TTC549 (cell line): ENCODE measurements around the gene BTBD2.

Experiments used
- FAIRE-seq: peaks from 2 replicates; lab custom pipeline; 2012; peaks lifted over from hg19 to GRCh38; lab: Jason Lieb, UNC

The BTBD2 gene

DNA sequence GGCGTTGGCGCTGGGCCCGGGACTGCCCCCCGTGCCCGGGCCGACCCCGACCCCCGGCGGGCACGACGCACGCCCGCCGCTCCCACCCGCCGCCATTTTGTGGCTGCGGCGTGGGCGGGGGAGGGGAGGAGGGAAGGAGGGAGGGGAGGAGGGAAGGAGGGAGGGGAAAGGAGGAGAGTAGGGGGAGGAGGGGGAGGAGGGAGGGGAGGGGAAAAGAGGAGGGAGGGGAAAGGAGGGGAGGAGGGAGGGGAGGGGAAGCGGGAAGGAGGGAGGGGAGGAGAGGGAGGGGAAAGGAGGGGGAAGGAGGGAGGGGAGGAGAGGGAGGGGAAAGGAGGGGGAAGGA is at the start of gene BTBD2:
Gene BTBD2 (minus strand): TSS at position 107 of the 343 bp plus-strand sequence. CDS start 11 bp downstream, at position 96.
- no peak for FAIRE-seq

DNA sequence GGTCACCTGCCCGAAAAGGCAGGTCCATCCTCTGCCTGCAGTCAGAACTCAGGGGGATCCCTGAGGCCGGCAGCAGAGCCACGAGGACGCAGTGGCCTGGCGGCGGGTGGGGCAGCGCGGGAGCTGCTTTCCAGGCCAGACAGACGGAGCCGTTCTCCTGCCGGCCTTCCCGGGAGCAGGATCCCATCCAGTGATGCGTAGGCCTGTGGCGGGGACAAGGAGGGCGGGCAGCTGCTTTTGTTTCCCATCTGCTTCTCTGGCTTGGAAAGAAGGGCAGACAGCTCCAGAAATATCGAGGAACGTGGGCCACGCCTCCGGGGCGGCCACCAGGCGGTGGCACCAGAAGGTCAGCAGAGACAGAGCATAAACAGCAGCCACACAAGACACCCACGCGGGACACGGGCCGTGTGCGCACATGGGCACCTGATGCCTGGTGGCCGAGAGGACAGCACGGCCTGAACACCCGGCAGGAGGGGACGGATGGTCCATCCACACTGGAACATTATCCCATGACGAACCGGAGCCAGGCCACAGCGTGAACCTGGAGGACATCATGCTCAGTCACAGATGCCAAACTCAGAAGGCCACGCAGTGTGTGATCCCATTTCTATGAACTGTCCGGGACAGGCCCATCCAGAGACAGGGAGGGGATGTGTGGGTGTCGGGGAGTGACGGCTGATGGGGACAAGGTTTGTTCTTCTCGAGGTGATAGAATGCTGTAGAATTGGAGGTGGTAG is 49.4 kb upstream of the BTBD2 start:
- FAIRE-seq: no peak

GRCh38 chr19:2064395-2064787 is 48.9 kb upstream of the BTBD2 start:
- no peak for FAIRE-seq

DNA sequence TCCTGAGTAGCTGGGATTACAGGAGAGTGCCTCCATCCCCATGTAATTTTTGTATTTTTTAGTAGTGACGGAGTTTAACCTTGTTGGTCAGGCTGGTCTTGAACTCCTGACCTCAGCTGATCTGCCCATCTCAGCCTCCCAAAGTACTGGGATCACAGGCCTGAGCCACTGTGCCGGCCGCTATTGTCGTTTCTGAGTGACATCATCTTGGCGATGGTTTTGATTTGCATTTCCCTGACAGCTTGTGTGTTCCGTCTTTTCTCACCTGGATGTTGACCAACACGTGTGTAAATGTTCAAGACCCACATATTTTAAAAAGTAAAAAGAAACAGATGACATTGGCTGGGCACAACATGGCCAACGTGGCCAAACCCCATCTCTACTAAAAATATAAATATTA is 48.3 kb upstream of the BTBD2 start:
- no peak for FAIRE-seq

GRCh38 chr19:2062770-2063169 is 47.3 kb upstream of the BTBD2 start:
- no peak for FAIRE-seq

GRCh38 chr19:2062389-2062729 is 46.8 kb upstream of the BTBD2 start:
- FAIRE-seq: no peak

DNA sequence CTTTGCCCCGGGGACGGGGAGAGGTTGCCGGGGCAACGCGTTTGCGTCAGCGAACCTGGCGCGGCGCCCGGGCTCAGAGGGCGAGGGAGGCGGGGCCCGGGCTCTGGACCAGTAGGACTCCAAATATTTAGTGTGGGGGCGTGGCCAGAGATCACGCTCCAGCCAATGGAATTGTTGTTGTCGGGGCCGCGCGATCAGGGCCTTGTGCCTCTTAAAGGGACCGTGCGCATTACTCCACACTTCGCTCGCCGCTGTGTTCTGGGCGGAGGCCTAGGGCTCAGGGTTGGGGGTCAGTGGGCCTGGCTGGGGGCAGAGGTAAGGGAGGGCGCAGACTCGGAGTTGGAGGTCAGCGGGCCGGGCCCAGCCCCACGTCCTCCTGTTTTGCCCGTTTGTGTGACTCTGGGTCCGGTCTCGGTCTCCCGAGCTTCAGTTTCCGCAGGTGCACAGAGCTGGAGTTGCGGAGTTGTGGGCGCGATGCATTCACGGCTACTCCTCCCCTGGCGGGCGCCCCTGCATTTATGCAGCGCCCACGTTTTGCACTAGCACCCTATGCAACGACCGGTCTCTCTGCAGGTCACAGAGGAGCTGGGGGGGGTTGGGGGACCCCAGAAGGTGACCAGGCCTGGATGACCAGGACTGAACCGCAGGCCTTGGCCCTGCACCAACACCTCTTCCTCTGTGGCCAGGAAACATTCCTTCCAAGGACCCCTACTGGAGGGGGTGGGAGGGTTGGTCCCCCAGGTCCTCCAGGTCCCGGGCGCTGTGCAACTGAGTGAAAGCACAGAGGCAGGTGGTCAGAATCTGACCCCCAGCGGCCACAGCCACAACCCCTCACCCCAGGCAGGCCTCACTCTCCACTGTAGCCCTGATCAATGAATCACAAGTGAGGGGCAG is 46.2 kb upstream of the BTBD2 start:
- FAIRE-seq: peak; percentile 92

DNA sequence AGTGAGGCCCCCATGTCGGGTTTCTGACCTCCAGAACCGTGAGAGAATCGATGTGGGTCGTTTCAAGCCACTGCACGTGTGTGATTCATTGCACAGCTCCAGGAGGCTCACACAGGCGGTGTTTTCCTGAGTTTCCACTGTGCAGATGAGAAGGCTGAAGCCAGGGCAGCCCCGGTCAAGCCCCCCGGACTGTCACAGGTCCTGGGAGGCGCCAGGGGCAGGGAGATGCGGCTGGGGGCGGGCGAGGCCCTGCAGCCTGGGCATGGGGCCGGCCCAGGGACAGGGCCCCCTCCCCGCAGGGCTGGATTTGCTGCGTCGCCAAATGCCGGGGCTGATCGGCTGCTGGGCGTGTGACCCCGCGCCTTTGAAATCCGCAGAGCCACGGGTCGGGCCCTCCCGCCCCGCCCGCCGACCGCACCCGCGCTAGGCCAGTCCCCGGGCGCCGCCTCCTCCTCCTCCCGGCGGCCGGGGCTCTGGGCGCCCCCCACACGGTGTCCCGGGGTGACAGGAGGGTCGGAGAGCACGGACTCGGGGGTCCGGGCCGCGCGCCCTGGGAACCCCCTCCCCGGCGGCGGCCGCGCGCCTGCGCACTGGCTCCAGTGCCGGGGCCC is 45.5 kb upstream of the BTBD2 start:
- FAIRE-seq: no peak

DNA sequence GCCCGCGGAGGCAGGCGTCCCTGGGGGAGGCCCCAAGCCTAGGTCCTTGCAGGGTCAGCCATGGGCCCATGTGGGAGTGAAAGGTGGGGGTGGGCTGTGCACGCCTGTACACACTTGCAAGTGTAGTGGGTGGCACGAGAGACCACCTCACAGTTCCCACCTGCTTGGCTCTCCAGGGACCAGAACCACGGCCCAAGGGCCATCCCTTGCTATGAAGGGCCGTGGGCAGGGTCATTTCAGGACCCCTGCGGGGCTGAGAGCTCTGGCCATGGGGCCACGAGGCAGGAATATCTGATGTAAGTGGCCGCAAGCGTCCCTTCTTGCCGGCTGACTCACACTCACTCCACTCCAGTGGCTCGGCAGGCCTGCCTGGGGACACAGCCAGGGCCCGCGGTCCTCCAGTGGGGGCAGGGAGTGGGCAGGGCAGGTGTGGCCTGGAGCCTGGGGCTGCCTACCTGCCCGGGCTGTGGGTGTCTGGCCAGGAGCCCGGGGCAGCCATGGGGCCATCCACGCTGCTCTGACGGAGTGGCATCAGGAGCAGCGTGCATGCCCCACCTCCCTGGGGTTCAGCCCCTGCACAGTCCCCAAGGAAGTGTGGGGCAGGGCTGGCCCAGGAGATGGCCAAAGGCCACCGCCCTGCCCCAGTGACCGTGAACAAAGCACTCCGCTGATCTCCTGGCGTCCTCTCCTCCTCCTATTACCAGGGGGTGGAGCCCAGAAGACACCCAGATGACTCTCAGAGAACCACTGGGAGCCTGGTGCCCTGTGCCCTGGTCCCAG is 44.1 kb upstream of the BTBD2 start:
- FAIRE-seq: no peak

GRCh38 chr19:2058570-2059421 is 43.3 kb upstream of the BTBD2 start:
- no peak for FAIRE-seq

- FAIRE-seq: no peak
Observed at GRCh38 chr19:2057484-2058469, 42.3 kb upstream of the BTBD2 start.

GRCh38 chr19:2056837-2057192 is 41.3 kb upstream of the BTBD2 start:
- FAIRE-seq: no peak

GRCh38 chr19:2055931-2056836 is 40.7 kb upstream of the BTBD2 start:
- no peak for FAIRE-seq

GRCh38 chr19:2054763-2055162 is 39.2 kb upstream of the BTBD2 start:
- FAIRE-seq: no peak

GRCh38 chr19:2053601-2054389 is 38.3 kb upstream of the BTBD2 start:
- no peak for FAIRE-seq

- no peak for FAIRE-seq
Observed at GRCh38 chr19:2051773-2052704, 36.5 kb upstream of the BTBD2 start.
